Adrenal gland (tissue), 5 donors: ENCODE data around the gene MICU1.

Experiments
- CTCF ChIP-seq, 6 experiments: fragments of 450-650 bp in 4 of 6; fragments of 200-600 bp in 2 of 6; sonication (generic) in 1 of 6; IDR thresholded peaks; 1 replicate in 5 of 6; 2 replicates in 1 of 6; pipeline versions ENCODE4 v1.5.1 to v1.8.0; 2016 to 2021; ENCODE audit warnings: antibody characterized with exemption in 6 of 6, mild to moderate bottlenecking in 2 of 6, moderate library complexity in 1 of 6
- POLR2A ChIP-seq, 2 donors: fragments of 450-650 bp; IDR thresholded peaks; one replicate each; pipeline ENCODE4 v1.6.1; 2017; ENCODE audit warnings: antibody characterized with exemption in 2 of 2, mild to moderate bottlenecking in 2 of 2, moderate library complexity in 1 of 2
- donor health status: DM: no; HTN: no; CAD: no.

GRCh38 chr10:72429931-72430330, 195.9 kb downstream of the MICU1 start:
- TF ChIP-seq CTCF (IDR thresholded peaks at IDR 0.05) = no peak
- no peak for TF ChIP-seq POLR2A (IDR thresholded peaks at IDR 0.05)
